Muscle of leg (tissue), 11 donors: ENCODE results near the gene MRPS23. TPM values are rescaled to one million over a fixed set of nuclear protein-coding genes. Genes with fewer than 3 reads are reported as not detected.

ENCODE experiments used
- DNase-seq: peaks from one replicate; pipeline ENCODE4 v3.0.0; 2013
- H3K27ac ChIP-seq: one replicate; pipeline ENCODE4 v1.5.1; 2013; ENCODE audit warnings: mild to moderate bottlenecking, low read length, control low read depth
- H3K27me3 ChIP-seq: one replicate; pipeline ENCODE4 v1.6.1; 2013; ENCODE audit warnings: low read length; ENCODE audit not compliant: control insufficient read depth, insufficient read depth
- H3K36me3 ChIP-seq: one replicate; pipeline ENCODE4 v1.6.1; 2013; ENCODE audit warnings: low read length; ENCODE audit not compliant: control insufficient read depth, insufficient read depth
- H3K4me1 ChIP-seq: one replicate; pipeline ENCODE4 v1.6.1; 2013; ENCODE audit warnings: low read length; ENCODE audit not compliant: control insufficient read depth, insufficient read depth
- H3K4me3 ChIP-seq: one replicate; pipeline ENCODE4 v1.5.1; 2013; ENCODE audit warnings: low read length, control low read depth
- H3K9me3 ChIP-seq: replicated peaks from 2 replicates; pipeline ENCODE4 v1.6.1; 2013; ENCODE audit warnings: low read depth, low read length; ENCODE audit not compliant: control insufficient read depth
- WGBS: methylation state at CpG from one replicate; pipeline ENCODE4 v1.1.5; 2013; ENCODE audit warnings: missing lambda C conversion rate; ENCODE audit not compliant: insufficient coverage; 5-methylcytosine and 5-hydroxymethylcytosine counted together
- polyA plus RNA-seq, 8 donors: library from polyadenylated mRNA; unstranded; fragments of 120-200 nt; gene quantifications; one replicate each; pipeline versions ENCODE4 v1.2.1 to v1.2.3, GENCODE V29; 2013; ENCODE audit warnings: inconsistent platforms in 1 of 8, low replicate concordance in 1 of 8; ENCODE audit not compliant: insufficient read length in 8 of 8, insufficient read depth in 1 of 8
- total RNA-seq: library from RNA; stranded (reverse); fragments of 120-200 nt; gene quantifications from one replicate; pipeline ENCODE4 v1.2.4, GENCODE V29; 2013

Gene MRPS23
- total and polyA plus RNA-seq, 9 donors: 34.3 to 46.0 (median 41.0) TPM

- no peak for DNase-seq
- no peaks in the 10 kb centered on the region for H3K4me1 ChIP-seq
- H3K27me3 ChIP-seq: peaks cover 3% of the 10 kb centered on the region
- H3K9me3 ChIP-seq: no peaks in the 10 kb centered on the region
- no peak overlapping the region for H3K4me3 ChIP-seq
- 80% methylated on average over 7 of the region's 9 CpGs for WGBS
- no peak overlapping the region for H3K27ac ChIP-seq
- H3K36me3 ChIP-seq: no peaks in the 10 kb centered on the region
Measured at GRCh38 chr17:57818066-57818465, 31.8 kb downstream of the MRPS23 start.

DNA sequence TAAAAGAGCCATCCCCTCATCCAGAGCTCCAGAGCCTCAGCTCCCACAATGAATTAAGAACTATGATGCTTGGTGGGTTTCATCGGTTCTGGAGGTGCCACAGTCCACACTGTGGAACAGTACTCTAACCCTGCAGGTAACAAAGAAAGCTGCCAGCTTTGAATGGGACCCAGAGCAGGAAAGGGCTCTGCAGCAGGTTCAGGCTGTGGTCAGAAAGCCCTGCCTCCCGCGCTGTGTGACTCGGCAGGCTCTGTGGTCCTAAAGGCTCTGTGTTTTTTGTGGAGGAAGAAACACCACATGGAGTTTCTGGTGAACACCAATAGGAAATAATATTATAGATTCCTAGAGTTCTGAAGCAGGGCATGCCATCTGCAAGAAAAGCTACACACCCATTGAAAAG is 32.5 kb downstream of the MRPS23 start:
- no peak overlapping the region for H3K4me3 ChIP-seq
- no peaks in the 10 kb centered on the region for H3K4me1 ChIP-seq
- no peaks in the 10 kb centered on the region for H3K36me3 ChIP-seq
- no peak overlapping the region for H3K27ac ChIP-seq
- no peaks in the 10 kb centered on the region for H3K9me3 ChIP-seq
- DNase-seq: no peak
- WGBS: 100% methylated on average over 1 of the region's 4 CpGs
- H3K27me3 ChIP-seq: peaks cover 3% of the 10 kb centered on the region

DNA sequence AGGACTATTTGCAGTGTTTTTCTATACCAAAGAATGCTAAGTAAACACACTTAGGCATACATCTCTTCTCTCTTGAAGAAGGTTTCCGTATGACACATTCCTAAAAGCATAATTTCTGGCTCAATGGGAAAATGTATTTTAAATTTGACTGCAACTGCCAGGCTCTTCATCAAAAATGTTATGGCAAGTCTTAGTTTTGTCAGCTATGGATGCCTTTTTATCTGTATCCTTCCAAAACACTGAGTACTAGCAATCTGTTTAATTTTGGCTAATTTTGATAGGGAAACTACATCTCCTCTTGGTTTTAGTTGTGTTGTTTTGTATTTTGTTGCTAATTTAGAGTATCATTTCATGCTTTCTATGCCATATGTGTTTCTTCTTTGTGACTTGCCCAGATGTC is 35.4 kb downstream of the MRPS23 start:
- Histone ChIP-seq H3K9me3 (no peaks in the 10 kb centered on the region), H3K4me3 (no peak overlapping the region), H3K27ac (no peak overlapping the region), H3K4me1 (peaks cover 18% of the 10 kb centered on the region), H3K27me3 (peaks cover 3% of the 10 kb centered on the region), H3K36me3 (no peaks in the 10 kb centered on the region)
- no CpG with 5 or more reads among the region's 1 CpG for WGBS
- no peak for DNase-seq

GRCh38 chr17:57811638-57812280 is 38.1 kb downstream of the MRPS23 start:
- Histone ChIP-seq H3K4me3 (no peak overlapping the region), H3K36me3 (no peaks in the 10 kb centered on the region), H3K27ac (no peak overlapping the region), H3K27me3 (peaks cover 4% of the 10 kb centered on the region), H3K9me3 (no peaks in the 10 kb centered on the region), H3K4me1 (peaks cover 18% of the 10 kb centered on the region)
- WGBS: 48% methylated on average over 8 of the region's 8 CpGs
- no peak for DNase-seq

GRCh38 chr17:57810721-57811637 is 38.9 kb downstream of the MRPS23 start:
- 1% methylated on average over 21 of the region's 31 CpGs for WGBS
- no peaks in the 10 kb centered on the region for H3K36me3 ChIP-seq
- DNase-seq: peak; percentile 73
- peaks cover 18% of the 10 kb centered on the region for H3K4me1 ChIP-seq
- H3K27me3 ChIP-seq: peaks cover 5% of the 10 kb centered on the region
- no peaks in the 10 kb centered on the region for H3K9me3 ChIP-seq
- no peak overlapping the region for H3K4me3 ChIP-seq
- H3K27ac ChIP-seq: peak overlapping the region; percentile 21

DNA sequence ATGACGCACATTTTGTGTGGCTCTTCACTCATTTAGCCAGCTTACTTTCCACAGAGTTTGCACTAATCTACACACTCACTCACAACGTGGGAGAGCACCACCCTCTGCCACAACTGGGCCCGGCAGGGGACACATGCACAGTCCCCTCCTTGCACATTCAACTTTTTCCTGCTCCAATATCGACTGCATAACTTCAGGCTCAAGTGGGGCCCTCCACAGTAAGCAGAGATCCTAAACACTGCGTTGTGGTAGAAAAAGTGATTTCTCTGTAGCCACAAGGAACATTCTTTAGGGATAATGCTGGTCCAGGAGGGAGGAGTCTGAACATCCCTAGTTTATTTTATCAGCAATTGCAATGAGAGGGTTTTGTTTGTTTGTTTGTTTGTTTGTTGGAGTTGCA is 40.0 kb downstream of the MRPS23 start:
- no peak overlapping the region for H3K4me3 ChIP-seq
- WGBS: 20% methylated on average over 1 of the region's 5 CpGs
- H3K9me3 ChIP-seq: no peaks in the 10 kb centered on the region
- H3K36me3 ChIP-seq: no peaks in the 10 kb centered on the region
- peaks cover 5% of the 10 kb centered on the region for H3K27me3 ChIP-seq
- H3K27ac ChIP-seq: no peak overlapping the region
- H3K4me1 ChIP-seq: peaks cover 18% of the 10 kb centered on the region
- DNase-seq: no peak

- H3K36me3 ChIP-seq: no peaks in the 10 kb centered on the region
- DNase-seq: no peak
- no peak overlapping the region for H3K4me3 ChIP-seq
- no peaks in the 10 kb centered on the region for H3K9me3 ChIP-seq
- H3K27ac ChIP-seq: no peak overlapping the region
- no CpG with 5 or more reads among the region's 5 CpGs for WGBS
- H3K27me3 ChIP-seq: peaks cover 5% of the 10 kb centered on the region
- peaks cover 18% of the 10 kb centered on the region for H3K4me1 ChIP-seq
Measured at GRCh38 chr17:57808882-57809281, 41.0 kb downstream of the MRPS23 start.

- 41% methylated on average over 3 of the region's 5 CpGs for WGBS
- H3K36me3 ChIP-seq: no peaks in the 10 kb centered on the region
- H3K27me3 ChIP-seq: peaks cover 5% of the 10 kb centered on the region
- DNase-seq: peak; percentile 27
- H3K27ac ChIP-seq: no peak overlapping the region
- no peak overlapping the region for H3K4me3 ChIP-seq
- H3K9me3 ChIP-seq: no peaks in the 10 kb centered on the region
- peaks cover 10% of the 10 kb centered on the region for H3K4me1 ChIP-seq
Measured at GRCh38 chr17:57806167-57806830, 43.5 kb downstream of the MRPS23 start.

DNA sequence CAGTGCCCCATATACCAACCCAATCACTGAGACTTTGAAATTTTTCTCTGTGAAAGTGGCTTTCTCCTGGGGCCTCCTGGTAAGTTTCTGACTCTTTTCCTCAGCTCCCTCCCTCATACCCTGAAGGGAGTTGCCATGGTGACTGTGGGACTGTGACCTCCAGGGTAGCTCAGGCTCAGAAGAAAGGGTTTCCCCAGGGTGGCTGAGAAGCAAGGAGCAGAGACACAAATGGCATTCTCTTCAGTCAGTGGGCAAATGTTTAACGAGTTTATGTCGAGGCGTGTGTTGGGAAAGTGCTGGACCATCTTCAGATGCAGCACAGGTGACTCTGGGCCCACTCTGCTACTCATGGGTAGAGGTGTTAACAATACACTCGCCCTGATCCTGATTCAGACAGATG is 46.8 kb downstream of the MRPS23 start:
- no peaks in the 10 kb centered on the region for H3K36me3 ChIP-seq
- DNase-seq: no peak
- peaks cover 2% of the 10 kb centered on the region for H3K9me3 ChIP-seq
- H3K4me3 ChIP-seq: no peak overlapping the region
- H3K4me1 ChIP-seq: no peaks in the 10 kb centered on the region
- H3K27ac ChIP-seq: no peak overlapping the region
- WGBS: 12% methylated on average over 3 of the region's 4 CpGs
- peaks cover 5% of the 10 kb centered on the region for H3K27me3 ChIP-seq

- H3K36me3 ChIP-seq: no peaks in the 10 kb centered on the region
- no CpG with 5 or more reads among the region's 3 CpGs for WGBS
- H3K4me3 ChIP-seq: no peak overlapping the region
- H3K27ac ChIP-seq: no peak overlapping the region
- no peaks in the 10 kb centered on the region for H3K27me3 ChIP-seq
- H3K4me1 ChIP-seq: no peaks in the 10 kb centered on the region
- DNase-seq: no peak
- H3K9me3 ChIP-seq: peaks cover 2% of the 10 kb centered on the region
Measured at GRCh38 chr17:57801044-57801711, 48.7 kb downstream of the MRPS23 start.
